HEK293 (cell line): Measurements from ENCODE around the gene KRT4.

Source experiments
- CTCF ChIA-PET: fragments of 350-600 bp; formaldehyde crosslinking; extraction: SDS; loops from one replicate; lab custom pipeline; 2021; ENCODE audit warnings: antibody characterized with exemption; lab: Yijun Ruan, JAX
- POLR2A ChIA-PET: fragments of 300-600 bp; formaldehyde crosslinking; extraction: SDS; loops from one replicate; lab custom pipeline; 2020; ENCODE audit warnings: antibody characterized with exemption, inconsistent platforms; lab: Yijun Ruan, JAX
- H3K27ac ChIP-seq: fragments of 200-500 bp; sonication (Bioruptor generic); 2 replicates; pipeline ENCODE4 v1.5.1; 2014; ENCODE audit warnings: low read depth, low read length, control low read depth, inconsistent platforms; ENCODE audit errors: extremely low read depth
- H3K36me3 ChIP-seq, 2 experiments: fragments of 200-500 bp in 1 of 2; sonication (Bioruptor generic) in 1 of 2; 1 replicate in 1 of 2; 2 replicates in 1 of 2; pipeline ENCODE4 v1.5.1; 2014 to 2017; ENCODE audit warnings: inconsistent platforms in 2 of 2, low read length in 2 of 2; ENCODE audit not compliant: control insufficient read depth in 2 of 2, insufficient read depth in 1 of 2
- H3K4me1 ChIP-seq: fragments of 200-500 bp; sonication (Bioruptor generic); 2 replicates; pipeline ENCODE4 v1.5.1; 2014; ENCODE audit warnings: mild to moderate bottlenecking, low read length, inconsistent platforms; ENCODE audit not compliant: control insufficient read depth, insufficient read depth
- H3K4me3 ChIP-seq: 2 replicates; pipeline ENCODE4 v1.5.1; 2011; ENCODE audit warnings: low read depth, mild to moderate bottlenecking, control low read depth, low read length, moderate library complexity
- H3K9me3 ChIP-seq: fragments of 200-500 bp; sonication (Bioruptor generic); 2 replicates; pipeline ENCODE4 v1.5.1; 2014; ENCODE audit warnings: low read depth, low read length, inconsistent platforms; ENCODE audit not compliant: control insufficient read depth, insufficient read depth
- HOXC10 ChIP-seq: sonication (generic); formaldehyde crosslinking; IDR thresholded peaks from 2 replicates; pipeline ENCODE4 v1.8.1; 2023; ENCODE audit warnings: mild to moderate bottlenecking, missing genetic modification reagents
- KLF1 ChIP-seq: fragments of 450-650 bp; formaldehyde crosslinking; IDR thresholded peaks from 2 replicates; pipeline ENCODE4 v1.5.1; 2016; ENCODE audit warnings: missing biosample characterization, missing genetic modification characterization
- KLF10 ChIP-seq: fragments of 450-650 bp; IDR thresholded peaks from 2 replicates; pipeline ENCODE4 v1.5.1; 2018; ENCODE audit warnings: missing biosample characterization, mild to moderate bottlenecking, missing genetic modification characterization
- MYNN ChIP-seq: fragments of 450-650 bp; formaldehyde crosslinking; IDR thresholded peaks from 2 replicates; pipeline ENCODE4 v1.5.1; 2016; ENCODE audit warnings: missing biosample characterization, missing genetic modification characterization, borderline replicate concordance
- SCRT2 ChIP-seq: fragments of 450-650 bp; formaldehyde crosslinking; IDR thresholded peaks from 2 replicates; pipeline ENCODE4 v1.5.1; 2016; ENCODE audit warnings: missing biosample characterization, missing genetic modification characterization
- ZBTB1 ChIP-seq: fragments of 450-650 bp; formaldehyde crosslinking; IDR thresholded peaks from 2 replicates; pipeline ENCODE4 v1.5.1; 2016; ENCODE audit warnings: missing biosample characterization, missing genetic modification characterization
- ZBTB17 ChIP-seq: fragments of 450-650 bp; formaldehyde crosslinking; IDR thresholded peaks from 2 replicates; pipeline ENCODE4 v1.5.1; 2016; ENCODE audit warnings: missing biosample characterization, missing genetic modification characterization
- ZBTB7A ChIP-seq: fragments of 450-650 bp; formaldehyde crosslinking; IDR thresholded peaks from 2 replicates; pipeline ENCODE4 v1.5.1; 2016; ENCODE audit warnings: low read depth, missing biosample characterization, missing genetic modification characterization
- ZFP41 ChIP-seq: fragments of 450-650 bp; formaldehyde crosslinking; IDR thresholded peaks from 2 replicates; pipeline ENCODE4 v1.5.1; 2016; ENCODE audit warnings: missing biosample characterization, missing genetic modification characterization, borderline replicate concordance
- ZNF155 ChIP-seq: fragments of 450-650 bp; formaldehyde crosslinking; IDR thresholded peaks from 2 replicates; pipeline ENCODE4 v1.5.1; 2016; ENCODE audit warnings: missing biosample characterization, missing genetic modification characterization
- ZNF2 ChIP-seq: fragments of 450-650 bp; formaldehyde crosslinking; IDR thresholded peaks from 2 replicates; pipeline ENCODE4 v1.5.1; 2016; ENCODE audit warnings: missing biosample characterization, missing genetic modification characterization
- ZNF214 ChIP-seq: fragments of 450-650 bp; formaldehyde crosslinking; IDR thresholded peaks from 2 replicates; pipeline ENCODE4 v1.5.1; 2017; ENCODE audit warnings: missing biosample characterization, mild to moderate bottlenecking, missing genetic modification characterization, borderline replicate concordance
- ZNF23 ChIP-seq: fragments of 450-650 bp; formaldehyde crosslinking; IDR thresholded peaks from 2 replicates; pipeline ENCODE4 v1.5.1; 2016; ENCODE audit warnings: missing biosample characterization, missing genetic modification characterization, borderline replicate concordance
- ZNF266 ChIP-seq: fragments of 450-650 bp; formaldehyde crosslinking; IDR thresholded peaks from 2 replicates; pipeline ENCODE4 v1.5.1; 2016; ENCODE audit warnings: missing biosample characterization, missing genetic modification characterization, low read depth
- ZNF302 ChIP-seq: fragments of 450-650 bp; formaldehyde crosslinking; IDR thresholded peaks from 2 replicates; pipeline ENCODE4 v1.5.1; 2016; ENCODE audit warnings: missing biosample characterization, missing genetic modification characterization, low read depth
- ZNF48 ChIP-seq: fragments of 450-650 bp; formaldehyde crosslinking; IDR thresholded peaks from 2 replicates; pipeline ENCODE4 v1.5.1; 2016; ENCODE audit warnings: missing biosample characterization, missing genetic modification characterization
- ZNF561 ChIP-seq: fragments of 450-650 bp; IDR thresholded peaks from 2 replicates; pipeline ENCODE4 v1.5.1; 2018; ENCODE audit warnings: missing biosample characterization, missing genetic modification characterization, borderline replicate concordance
- ZNF600 ChIP-seq: fragments of 450-650 bp; formaldehyde crosslinking; IDR thresholded peaks from 2 replicates; pipeline ENCODE4 v1.5.1; 2016; ENCODE audit warnings: missing biosample characterization, missing genetic modification characterization
- ZNF623 ChIP-seq: fragments of 450-650 bp; formaldehyde crosslinking; IDR thresholded peaks from 2 replicates; pipeline ENCODE4 v1.5.1; 2016; ENCODE audit warnings: missing biosample characterization, missing genetic modification characterization
- ZNF776 ChIP-seq: fragments of 450-650 bp; formaldehyde crosslinking; IDR thresholded peaks from 2 replicates; pipeline ENCODE4 v1.5.0; 2017; ENCODE audit warnings: missing biosample characterization, missing genetic modification characterization, borderline replicate concordance
- ZXDB ChIP-seq: fragments of 450-650 bp; formaldehyde crosslinking; IDR thresholded peaks from 2 replicates; pipeline ENCODE4 v1.5.1; 2016; ENCODE audit warnings: missing biosample characterization, missing genetic modification characterization
- TF ChIP-seq, protein P1 (sequence below): fragments of 450-650 bp; formaldehyde crosslinking; IDR thresholded peaks from 2 replicates; pipeline ENCODE4 v1.5.1; 2016; ENCODE audit warnings: missing biosample characterization, missing genetic modification characterization
- TF ChIP-seq, protein P2 (sequence below): fragments of 450-650 bp; IDR thresholded peaks from 2 replicates; pipeline ENCODE4 v1.5.1; 2018; ENCODE audit warnings: missing biosample characterization, mild to moderate bottlenecking, missing genetic modification characterization
- TF ChIP-seq, protein P3 (sequence below): fragments of 450-650 bp; formaldehyde crosslinking; IDR thresholded peaks from 2 replicates; pipeline ENCODE4 v1.5.1; 2017; ENCODE audit warnings: missing biosample characterization, mild to moderate bottlenecking, missing genetic modification characterization, moderate library complexity

Gene KRT4

DNA sequence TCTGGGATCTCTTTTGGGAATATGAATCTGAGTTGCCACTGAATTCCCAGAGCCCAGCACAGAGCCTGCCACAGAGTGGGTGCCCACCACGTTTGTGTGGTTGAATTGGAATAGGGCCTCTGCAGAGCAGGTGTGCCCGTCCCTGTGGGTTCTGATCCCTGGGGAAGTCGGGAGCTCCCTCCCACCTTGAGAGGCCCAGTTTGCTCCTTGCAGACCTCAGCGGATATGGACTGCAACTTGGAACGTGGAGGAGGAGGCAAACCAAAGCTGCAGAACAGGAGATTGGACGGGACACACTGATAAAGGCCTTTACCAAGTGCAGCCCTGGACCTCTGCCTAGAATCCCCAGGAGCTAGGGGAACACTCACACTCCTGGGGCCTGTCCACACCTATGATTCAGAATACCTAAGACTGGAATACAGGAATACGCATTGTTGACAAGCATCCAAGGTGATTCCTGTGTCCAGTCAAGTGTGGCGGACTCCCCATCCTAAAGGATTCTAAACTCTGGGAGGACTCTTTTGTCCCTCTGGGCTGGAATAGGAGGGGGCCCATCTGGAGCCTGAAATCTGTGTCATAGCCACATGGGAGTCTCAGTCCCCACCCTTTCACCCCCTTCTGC is 39.2 kb downstream of the KRT4 start (continued):
- TF ChIP-seq ZNF302 (tag by site-specific recombination) (no peak), KLF10 (tag by site-specific recombination) (no peak)

DNA sequence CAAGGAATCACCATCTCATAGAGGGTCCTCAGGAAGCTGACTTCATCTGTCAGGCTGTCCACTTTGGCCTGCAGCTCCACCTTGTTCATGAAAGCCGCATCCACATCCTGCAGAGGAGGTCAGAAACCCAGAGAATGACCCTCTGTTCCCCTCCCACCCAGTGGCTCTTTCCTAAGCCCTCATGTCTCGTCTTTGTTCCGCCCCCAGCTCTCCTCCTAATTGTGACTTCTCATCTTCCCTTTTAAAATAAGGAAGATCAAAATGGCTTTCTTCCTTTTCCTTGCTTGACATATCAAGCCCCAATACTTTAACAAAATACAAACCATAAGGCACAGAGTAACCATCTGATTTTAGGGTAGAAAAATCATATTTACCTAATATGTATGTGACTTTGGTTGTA is 41.1 kb downstream of the KRT4 start:
- H3K27ac ChIP-seq: no peak overlapping the region
- no peaks in the 10 kb centered on the region for H3K9me3 ChIP-seq
- H3K4me1 ChIP-seq: no peaks in the 10 kb centered on the region
- no peak for TF ChIP-seq ZNF48 (tag by site-specific recombination)
- no peak for TF ChIP-seq ZNF600 (tag by site-specific recombination)
- TF ChIP-seq ZNF214 (tag by site-specific recombination): no peak
- TF ChIP-seq KLF1 (tag by site-specific recombination): no peak
- no peak for TF ChIP-seq MYNN
- TF ChIP-seq ZNF23 (tag by site-specific recombination): no peak
- no peak for TF ChIP-seq ZBTB17 (tag by site-specific recombination)
- TF ChIP-seq ZNF2: no peak
- TF ChIP-seq, protein P1, sequence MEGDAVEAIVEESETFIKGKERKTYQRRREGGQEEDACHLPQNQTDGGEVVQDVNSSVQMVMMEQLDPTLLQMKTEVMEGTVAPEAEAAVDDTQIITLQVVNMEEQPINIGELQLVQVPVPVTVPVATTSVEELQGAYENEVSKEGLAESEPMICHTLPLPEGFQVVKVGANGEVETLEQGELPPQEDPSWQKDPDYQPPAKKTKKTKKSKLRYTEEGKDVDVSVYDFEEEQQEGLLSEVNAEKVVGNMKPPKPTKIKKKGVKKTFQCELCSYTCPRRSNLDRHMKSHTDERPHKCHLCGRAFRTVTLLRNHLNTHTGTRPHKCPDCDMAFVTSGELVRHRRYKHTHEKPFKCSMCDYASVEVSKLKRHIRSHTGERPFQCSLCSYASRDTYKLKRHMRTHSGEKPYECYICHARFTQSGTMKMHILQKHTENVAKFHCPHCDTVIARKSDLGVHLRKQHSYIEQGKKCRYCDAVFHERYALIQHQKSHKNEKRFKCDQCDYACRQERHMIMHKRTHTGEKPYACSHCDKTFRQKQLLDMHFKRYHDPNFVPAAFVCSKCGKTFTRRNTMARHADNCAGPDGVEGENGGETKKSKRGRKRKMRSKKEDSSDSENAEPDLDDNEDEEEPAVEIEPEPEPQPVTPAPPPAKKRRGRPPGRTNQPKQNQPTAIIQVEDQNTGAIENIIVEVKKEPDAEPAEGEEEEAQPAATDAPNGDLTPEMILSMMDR: no peak
- TF ChIP-seq, all 188 proteins: peak for 0
- ChIA-PET CTCF (interaction anchor here (0.8 kb wide), 1 partner anchor 95 kb away, joined by 3 read pairs; no protein-coding TSS in a partner anchor), POLR2A (no interaction called here)
- H3K4me3 ChIP-seq: no peak overlapping the region
- H3K36me3 ChIP-seq: no peaks in the 10 kb centered on the region

DNA sequence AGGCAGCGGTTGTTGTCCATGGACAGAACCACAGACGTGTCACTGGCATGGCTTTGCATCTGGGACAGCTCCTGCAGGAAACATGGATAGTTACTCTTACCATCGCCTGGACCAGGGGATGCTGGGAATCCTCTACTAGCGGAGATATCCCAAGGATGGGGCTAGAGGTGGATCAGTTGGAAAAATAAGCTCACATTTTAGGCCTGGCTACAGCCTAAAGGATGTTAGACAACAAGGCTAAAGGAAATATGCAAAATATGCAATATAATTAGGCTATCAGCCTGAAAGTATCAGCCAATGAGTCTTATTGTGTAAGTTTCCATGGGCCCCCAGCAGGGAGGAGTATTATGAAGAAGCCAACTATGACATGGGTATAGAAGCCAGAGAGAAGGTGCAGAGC is 41.7 kb downstream of the KRT4 start:
- no peaks in the 10 kb centered on the region for H3K4me1 ChIP-seq
- CTCF ChIA-PET: no interaction called here
- POLR2A ChIA-PET: no interaction called here
- no peaks in the 10 kb centered on the region for H3K36me3 ChIP-seq
- H3K4me3 ChIP-seq: no peak overlapping the region
- H3K27ac ChIP-seq: no peak overlapping the region
- no peaks in the 10 kb centered on the region for H3K9me3 ChIP-seq
- TF ChIP-seq, protein P2, sequence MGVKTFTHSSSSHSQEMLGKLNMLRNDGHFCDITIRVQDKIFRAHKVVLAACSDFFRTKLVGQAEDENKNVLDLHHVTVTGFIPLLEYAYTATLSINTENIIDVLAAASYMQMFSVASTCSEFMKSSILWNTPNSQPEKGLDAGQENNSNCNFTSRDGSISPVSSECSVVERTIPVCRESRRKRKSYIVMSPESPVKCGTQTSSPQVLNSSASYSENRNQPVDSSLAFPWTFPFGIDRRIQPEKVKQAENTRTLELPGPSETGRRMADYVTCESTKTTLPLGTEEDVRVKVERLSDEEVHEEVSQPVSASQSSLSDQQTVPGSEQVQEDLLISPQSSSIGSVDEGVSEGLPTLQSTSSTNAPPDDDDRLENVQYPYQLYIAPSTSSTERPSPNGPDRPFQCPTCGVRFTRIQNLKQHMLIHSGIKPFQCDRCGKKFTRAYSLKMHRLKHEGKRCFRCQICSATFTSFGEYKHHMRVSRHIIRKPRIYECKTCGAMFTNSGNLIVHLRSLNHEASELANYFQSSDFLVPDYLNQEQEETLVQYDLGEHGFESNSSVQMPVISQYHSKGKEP (tag by site-specific recombination): no peak
- TF ChIP-seq HOXC10 (no peak), ZFP41 (tag by site-specific recombination) (no peak), ZBTB1 (tag by site-specific recombination) (no peak), ZXDB (tag by site-specific recombination) (no peak), ZBTB7A (tag by site-specific recombination) (no peak), ZNF623 (no peak)
- TF ChIP-seq, all 188 proteins: peak for 0

DNA sequence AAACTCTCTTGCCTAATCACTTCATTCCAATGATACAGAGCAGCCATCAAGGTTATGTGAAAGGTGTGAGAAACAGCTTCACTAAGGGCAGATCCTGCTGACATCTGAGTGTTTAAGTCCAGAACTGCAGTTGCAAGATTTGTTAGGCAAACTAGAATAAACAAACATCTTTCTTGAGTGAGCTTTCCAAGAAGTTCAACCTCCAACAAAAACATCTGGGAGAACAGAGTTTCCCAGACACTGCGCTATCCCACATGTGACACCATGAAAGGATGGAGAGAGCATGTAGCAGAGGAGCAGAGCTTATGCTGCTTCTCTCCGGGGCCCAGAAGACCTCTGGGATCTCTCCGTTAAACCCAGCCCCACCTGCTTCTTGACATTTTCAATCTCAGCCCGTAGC is 42.4 kb downstream of the KRT4 start:
- ChIA-PET POLR2A (no interaction called here), CTCF (no interaction called here)
- no peaks in the 10 kb centered on the region for H3K4me1 ChIP-seq
- H3K9me3 ChIP-seq: no peaks in the 10 kb centered on the region
- H3K27ac ChIP-seq: no peak overlapping the region
- no peaks in the 10 kb centered on the region for H3K36me3 ChIP-seq
- TF ChIP-seq ZNF155 (tag by site-specific recombination): no peak
- 0 out of 2 replicates have a peak, but pooled peaks have one; percentile 9 for TF ChIP-seq SCRT2 (tag by site-specific recombination)
- TF ChIP-seq ZNF266 (tag by site-specific recombination): no peak
- TF ChIP-seq, protein P3, sequence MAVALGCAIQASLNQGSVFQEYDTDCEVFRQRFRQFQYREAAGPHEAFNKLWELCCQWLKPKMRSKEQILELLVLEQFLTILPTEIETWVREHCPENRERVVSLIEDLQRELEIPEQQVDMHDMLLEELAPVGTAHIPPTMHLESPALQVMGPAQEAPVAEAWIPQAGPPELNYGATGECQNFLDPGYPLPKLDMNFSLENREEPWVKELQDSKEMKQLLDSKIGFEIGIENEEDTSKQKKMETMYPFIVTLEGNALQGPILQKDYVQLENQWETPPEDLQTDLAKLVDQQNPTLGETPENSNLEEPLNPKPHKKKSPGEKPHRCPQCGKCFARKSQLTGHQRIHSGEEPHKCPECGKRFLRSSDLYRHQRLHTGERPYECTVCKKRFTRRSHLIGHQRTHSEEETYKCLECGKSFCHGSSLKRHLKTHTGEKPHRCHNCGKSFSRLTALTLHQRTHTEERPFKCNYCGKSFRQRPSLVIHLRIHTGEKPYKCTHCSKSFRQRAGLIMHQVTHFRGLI (tag by site-specific recombination): no peak
- TF ChIP-seq ZNF561 (tag by site-specific recombination): no peak
- TF ChIP-seq ZNF776 (tag by site-specific recombination): no peak
- H3K4me3 ChIP-seq: no peak overlapping the region
